CD14-positive monocyte (primary cell): ENCODE results near the gene CELF2. TPM values are rescaled to one million over a fixed set of nuclear protein-coding genes. Genes with fewer than 3 reads are reported as not detected.

Experiments used
- DNase-seq, 3 donors: peaks; one replicate each; pipeline ENCODE4 v3.0.0-alpha.2; 2011 to 2022
- H2AFZ ChIP-seq: 2 replicates; pipeline ENCODE4 v1.6.0; 2012; ENCODE audit warnings: mild to moderate bottlenecking, low read depth, low read length, inconsistent platforms; ENCODE audit not compliant: insufficient read depth, poor library complexity, severe bottlenecking
- H3K27ac ChIP-seq, 2 donors: 1 replicate in 1 of 2; 2 replicates in 1 of 2; pipeline ENCODE4 v1.5.1; 2012 to 2013; ENCODE audit warnings: low read length in 2 of 2, control low read depth in 1 of 2, inconsistent platforms in 1 of 2, low read depth in 1 of 2, mild to moderate bottlenecking in 1 of 2
- H3K27me3 ChIP-seq, 2 donors: one replicate each; pipeline versions ENCODE4 v1.6.0 to v1.6.1; 2011 to 2013; ENCODE audit warnings: low read length in 2 of 2; ENCODE audit not compliant: control insufficient read depth in 2 of 2, insufficient read depth in 2 of 2
- H3K36me3 ChIP-seq, 2 donors: replicated peaks in 1 of 2; 1 replicate in 1 of 2; 2 replicates in 1 of 2; pipeline versions ENCODE4 v1.5.1 to v1.6.1; 2012 to 2013; ENCODE audit warnings: low read length in 2 of 2, control low read depth in 1 of 2, inconsistent platforms in 1 of 2, mild to moderate bottlenecking in 1 of 2; ENCODE audit not compliant: insufficient read depth in 2 of 2, control insufficient read depth in 1 of 2
- H3K4me1 ChIP-seq, 2 donors: 1 replicate in 1 of 2; 2 replicates in 1 of 2; pipeline versions ENCODE4 v1.5.1 to v1.6.1; 2012 to 2013; ENCODE audit warnings: low read length in 2 of 2, control low read depth in 1 of 2, inconsistent platforms in 1 of 2, mild to moderate bottlenecking in 1 of 2, moderate library complexity in 1 of 2; ENCODE audit not compliant: insufficient read depth in 2 of 2, control insufficient read depth in 1 of 2
- H3K4me2 ChIP-seq: replicated peaks from 2 replicates; pipeline ENCODE3; 2012; ENCODE audit warnings: low read length, moderate library complexity, mild to moderate bottlenecking; ENCODE audit not compliant: poor library complexity, severe bottlenecking; ENCODE audit errors: extremely low read depth
- H3K4me3 ChIP-seq, 3 experiments: fragments of 200-600 bp in 1 of 3; sonication (generic) in 1 of 3; replicated peaks in 1 of 3; 1 replicate in 2 of 3; 2 replicates in 1 of 3; pipeline ENCODE4 v1.5.1; 2011 to 2013; ENCODE audit warnings: low read length in 3 of 3, mild to moderate bottlenecking in 3 of 3, control low read depth in 2 of 3, low read depth in 2 of 3, inconsistent platforms in 1 of 3, moderate library complexity in 1 of 3
- H3K79me2 ChIP-seq: 2 replicates; pipeline ENCODE4 v1.6.0; 2012; ENCODE audit warnings: mild to moderate bottlenecking, control low read depth, inconsistent platforms, low read length, moderate library complexity; ENCODE audit not compliant: insufficient read depth
- H3K9ac ChIP-seq: 2 replicates; pipeline ENCODE4 v1.6.0; 2017; ENCODE audit warnings: low read length, mild to moderate bottlenecking; ENCODE audit not compliant: insufficient read depth, poor library complexity, severe bottlenecking
- H3K9me3 ChIP-seq, 2 donors: replicated peaks in 1 of 2; 1 replicate in 1 of 2; 2 replicates in 1 of 2; pipeline versions ENCODE4 v1.5.1 to v1.6.1; 2012 to 2013; ENCODE audit warnings: low read length in 2 of 2, control low read depth in 1 of 2; ENCODE audit not compliant: control insufficient read depth in 1 of 2, insufficient read depth in 1 of 2
- H4K20me1 ChIP-seq: 2 replicates; pipeline ENCODE4 v1.6.0; 2012; ENCODE audit warnings: mild to moderate bottlenecking, low read length, control low read depth, moderate library complexity; ENCODE audit not compliant: insufficient read depth
- H3K27ac Mint-ChIP-seq, 7 donors: one replicate each; pipeline ENCODE4 v1.8.0; 2020; ENCODE audit warnings: mild to moderate bottlenecking in 7 of 7, mixed read lengths in 7 of 7, moderate library complexity in 6 of 7, inconsistent platforms in 2 of 7
- H3K27me3 Mint-ChIP-seq, 3 donors: one replicate each; pipeline ENCODE4 v1.8.0; 2021 to 2022; ENCODE audit warnings: low read depth in 3 of 3, mild to moderate bottlenecking in 3 of 3, mixed read lengths in 3 of 3, moderate library complexity in 3 of 3, inconsistent platforms in 1 of 3
- H3K36me3 Mint-ChIP-seq, 2 donors: one replicate each; pipeline ENCODE4 v1.8.0; 2020; ENCODE audit warnings: mixed read lengths in 2 of 2, inconsistent platforms in 1 of 2, mild to moderate bottlenecking in 1 of 2
- H3K4me1 Mint-ChIP-seq: one replicate; pipeline ENCODE4 v1.8.0; 2020; ENCODE audit warnings: mild to moderate bottlenecking, mixed read lengths
- H3K4me3 Mint-ChIP-seq, 2 donors: one replicate each; pipeline ENCODE4 v1.8.0; 2020; ENCODE audit warnings: mild to moderate bottlenecking in 2 of 2, mixed read lengths in 2 of 2, moderate library complexity in 1 of 2
- H3K9me3 Mint-ChIP-seq, 7 donors: one replicate each; pipeline ENCODE4 v1.8.0; 2020 to 2022; ENCODE audit warnings: mixed read lengths in 7 of 7, mild to moderate bottlenecking in 6 of 7, moderate library complexity in 6 of 7, inconsistent platforms in 2 of 7
- CTCF ChIP-seq: fragments of 200-600 bp; IDR thresholded peaks from one replicate; pipeline ENCODE4 v1.8.0; 2022; ENCODE audit warnings: antibody characterized with exemption, mild to moderate bottlenecking
- WGBS: methylation state at CpG from one replicate; pipeline ENCODE4 v1.1.5; 2013; ENCODE audit warnings: missing lambda C conversion rate; ENCODE audit not compliant: insufficient coverage; 5-methylcytosine and 5-hydroxymethylcytosine counted together
- intact Hi-C, 2 donors: fragments of 100-400 bp; cut with micrococcal nuclease; formaldehyde crosslinking; loops; one replicate each; pipeline versions ENCODE4 v1.15.0 to v1.15.1; 2023
- polyA plus RNA-seq, 3 donors: library from polyadenylated mRNA; depleted of rRNA in 1 of 3; unstranded in 2 of 3; stranded (reverse) in 1 of 3; fragments of 300-500 nt in 2 of 3; fragments of >200 nt in 1 of 3; fragmentation: Illumina TruSeq in 2 of 3; gene quantifications; 1 replicate in 2 of 3; 2 replicates in 1 of 3; pipeline ENCODE4 v1.2.3, GENCODE V29; 2012 to 2021

The CELF2 gene
- polyA plus RNA-seq, 3 donors, result 53.5 to 93.3 (median 80.5) TPM

DNA sequence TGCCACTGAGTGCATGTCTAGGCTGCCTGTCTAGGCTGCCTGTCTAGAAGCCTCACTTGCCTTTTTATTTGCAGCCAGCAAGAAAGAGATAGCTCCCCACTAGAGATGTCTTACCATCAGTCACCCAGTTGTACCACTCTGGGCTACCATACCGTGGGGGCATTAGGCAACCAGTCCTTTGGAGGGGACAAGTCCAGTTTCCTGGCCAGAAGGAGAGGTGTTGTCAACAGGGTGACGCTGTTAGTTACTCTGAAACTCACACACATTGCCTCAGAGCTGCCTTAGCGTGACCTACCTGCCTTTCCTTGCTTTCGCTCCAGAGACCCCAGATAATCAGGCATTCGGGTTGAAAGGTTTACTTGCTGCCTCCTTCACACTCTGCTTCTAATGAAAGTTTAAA is 155.4 kb downstream of the CELF2 start:
- H3K9me3 ChIP-seq, result no peaks in the 10 kb centered on the region
- peak overlapping the region in 2 of 7 donors; percentile 2 to 91 for H3K27ac Mint-ChIP-seq
- peaks cover 96% of the 10 kb centered on the region for H4K20me1 ChIP-seq
- H3K4me3 ChIP-seq, result peak overlapping the region in 1 of 3 experiments; percentile 96
- H2AFZ ChIP-seq, result no peak overlapping the region
- peak overlapping the region; percentile 96 for H3K4me2 ChIP-seq
- H3K4me1 Mint-ChIP-seq, result peaks cover 22% of the 10 kb centered on the region
- intact Hi-C loops, result loop anchor here in 1 of 2 donors (5.0 kb wide), 1 partner anchor 39 kb away; no protein-coding TSS in a partner anchor
- H3K27ac ChIP-seq, result peak overlapping the region; percentile 41 to 91
- H3K9ac ChIP-seq, result peak overlapping the region; percentile 6
- DNase-seq, result no peak
- H3K79me2 ChIP-seq, result peaks cover 98% of the 10 kb centered on the region
- H3K4me3 Mint-ChIP-seq, result peak overlapping the region; percentile 10 to 59
- H3K36me3 ChIP-seq, result peaks cover 16 to 19% of the 10 kb centered on the region in 2 donors
- WGBS, result no CpG with 5 or more reads among the region's 5 CpGs
- peaks cover 95 to 100% of the 10 kb centered on the region in 2 donors for H3K4me1 ChIP-seq
- no peaks in the 10 kb centered on the region for H3K27me3 Mint-ChIP-seq
- H3K9me3 Mint-ChIP-seq, result peaks cover 0 to 2% (median 0%) of the 10 kb centered on the region in 7 donors
- TF ChIP-seq CTCF, result no peak
- H3K36me3 Mint-ChIP-seq, result peaks cover 46 to 54% of the 10 kb centered on the region in 2 donors
- H3K27me3 ChIP-seq, result no peaks in the 10 kb centered on the region

- no peak overlapping the region for H2AFZ ChIP-seq
- intact Hi-C loops, result loop anchor here in 1 of 2 donors (5.0 kb wide), 1 partner anchor 51 kb away; no protein-coding TSS in a partner anchor
- WGBS, result 6% methylated on average over 5 of the region's 11 CpGs
- Mint-ChIP-seq H3K4me3 (peak overlapping the region; percentile 55 to 77), H3K9me3 (peaks cover 0 to 4% (median 0%) of the 10 kb centered on the region in 7 donors), H3K27ac (peak overlapping the region; percentile 92 to 97 (median 95)), H3K36me3 (peaks cover 70 to 71% of the 10 kb centered on the region in 2 donors), H3K4me1 (peaks cover 48% of the 10 kb centered on the region), H3K27me3 (peaks cover 0 to 1% (median 0%) of the 10 kb centered on the region in 3 donors)
- H3K9ac ChIP-seq, result peak overlapping the region; percentile 30
- H4K20me1 ChIP-seq, result peaks cover 99% of the 10 kb centered on the region
- DNase-seq, result peak; percentile 75 to 88 (median 85)
- peak overlapping the region in 2 of 3 experiments; percentile 33 to 58 for H3K4me3 ChIP-seq
- H3K79me2 ChIP-seq, result peaks cover 98% of the 10 kb centered on the region
- no peak for TF ChIP-seq CTCF
- H3K27me3 ChIP-seq, result no peaks in the 10 kb centered on the region
- H3K27ac ChIP-seq, result peak overlapping the region; percentile 78 to 91
- peak overlapping the region; percentile 69 for H3K4me2 ChIP-seq
- H3K9me3 ChIP-seq, result no peaks in the 10 kb centered on the region
- H3K36me3 ChIP-seq, result peaks cover 16 to 24% of the 10 kb centered on the region in 2 donors
- peaks cover 98 to 100% of the 10 kb centered on the region in 2 donors for H3K4me1 ChIP-seq
Measured at GRCh38 chr10:11175823-11176243, 158.2 kb downstream of the CELF2 start.
